HG02610 (cell line): ENCODE measurements around the gene DPH6.

Experiments
- ATAC-seq: cut with Tn5 transposase; IDR thresholded peaks from one replicate; pipeline ENCODE4 v1.9.1; 2021; ENCODE audit warnings: mild to moderate bottlenecking, moderate library complexity; ENCODE audit not compliant: unreplicated experiment

The DPH6 gene

DNA sequence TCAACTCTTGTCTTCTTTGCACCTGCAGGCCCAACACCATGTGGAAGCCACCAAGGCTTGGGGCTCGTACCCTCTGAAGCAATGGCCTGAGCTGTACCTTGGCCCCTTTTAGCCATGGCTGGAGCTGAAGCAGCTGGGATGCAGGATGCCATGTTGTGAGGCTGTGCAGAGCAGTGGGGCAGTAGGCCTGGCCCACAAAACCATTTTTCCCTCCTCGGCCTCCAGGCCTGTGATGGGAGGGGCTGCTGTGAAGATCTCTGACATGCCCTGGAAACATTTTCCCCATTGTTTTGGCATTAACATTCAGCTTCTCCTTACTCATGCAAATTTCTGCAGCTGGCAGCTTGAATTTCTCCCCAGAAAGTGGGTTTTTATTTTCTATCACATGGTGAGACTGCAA, 58.5 kb downstream of the DPH6 start:
- ATAC-seq, result no peak

DNA sequence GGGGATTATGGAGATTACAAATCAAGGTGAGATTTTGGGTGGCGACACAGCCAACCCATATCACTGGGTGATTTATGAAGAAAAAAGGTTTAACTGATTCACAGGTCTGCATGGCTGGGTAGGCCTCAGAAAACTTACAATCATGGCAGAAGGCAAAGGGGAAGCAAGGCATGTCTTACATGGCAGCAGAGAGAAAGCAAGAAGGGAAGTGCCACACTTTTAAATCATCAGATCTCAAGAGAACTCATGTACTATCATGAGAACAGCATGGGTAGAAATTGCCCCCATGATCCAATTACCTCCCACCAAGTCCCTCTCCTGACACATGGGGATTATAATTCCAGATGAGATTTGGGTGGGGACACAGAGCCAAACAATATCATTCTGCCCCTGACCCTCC, 59.7 kb downstream of the DPH6 start:
- no peak for ATAC-seq

DNA sequence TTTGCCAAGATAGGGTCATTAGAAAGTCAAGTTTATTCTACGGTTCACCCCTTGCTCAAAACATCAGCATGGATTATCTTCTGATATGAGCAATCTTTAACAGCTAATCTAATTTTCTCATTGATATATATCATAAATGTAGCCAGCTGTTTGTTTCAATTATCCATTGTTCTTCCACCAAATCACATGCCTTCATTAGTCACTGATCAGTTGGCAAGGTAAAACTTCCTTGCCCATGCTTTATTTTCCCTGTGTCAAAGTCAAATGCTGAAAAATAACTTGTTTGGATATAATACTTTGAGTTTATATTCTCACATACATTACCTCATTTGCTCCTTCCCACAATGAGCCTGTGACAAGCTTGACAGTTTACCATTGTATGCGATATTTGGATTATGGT, 60.6 kb downstream of the DPH6 start:
- no peak for ATAC-seq

DNA sequence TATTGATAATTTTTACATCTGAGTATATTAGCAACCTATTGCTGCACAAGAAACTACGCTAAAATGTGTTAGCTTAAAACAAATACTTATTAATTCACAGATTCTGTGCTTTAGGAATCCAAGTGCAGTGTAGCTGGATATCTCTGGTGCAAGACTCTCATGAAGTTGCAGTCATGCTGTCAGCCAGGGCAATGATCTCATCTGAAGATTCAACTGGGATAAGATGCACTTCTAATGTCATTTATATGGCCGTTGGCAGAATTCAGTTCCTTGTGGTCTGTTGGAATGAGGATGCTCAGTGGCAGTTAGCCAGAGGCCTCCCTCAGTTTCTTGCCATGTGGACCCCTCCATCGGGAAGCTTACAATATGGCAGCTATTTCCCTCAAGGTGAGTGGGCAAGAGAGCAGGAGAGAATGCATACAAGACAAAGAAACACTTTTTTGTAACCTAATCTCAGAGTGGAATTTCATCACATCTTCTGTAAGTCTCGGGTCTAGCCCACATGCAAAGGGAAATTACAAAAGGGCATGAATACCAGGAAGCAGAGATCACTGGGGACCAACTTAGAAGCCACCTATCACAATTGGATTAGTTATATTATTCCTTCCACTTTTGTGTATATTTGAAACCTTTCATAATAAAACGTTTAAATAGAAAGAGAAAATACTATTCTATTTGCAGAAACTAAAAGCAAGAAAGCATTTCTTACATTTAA, 61.6 kb downstream of the DPH6 start:
- no peak for ATAC-seq

- peak; percentile 49 for ATAC-seq
These were observed 64.0 kb downstream of the DPH6 start for GRCh38 chr15:35481992-35482391.

DNA sequence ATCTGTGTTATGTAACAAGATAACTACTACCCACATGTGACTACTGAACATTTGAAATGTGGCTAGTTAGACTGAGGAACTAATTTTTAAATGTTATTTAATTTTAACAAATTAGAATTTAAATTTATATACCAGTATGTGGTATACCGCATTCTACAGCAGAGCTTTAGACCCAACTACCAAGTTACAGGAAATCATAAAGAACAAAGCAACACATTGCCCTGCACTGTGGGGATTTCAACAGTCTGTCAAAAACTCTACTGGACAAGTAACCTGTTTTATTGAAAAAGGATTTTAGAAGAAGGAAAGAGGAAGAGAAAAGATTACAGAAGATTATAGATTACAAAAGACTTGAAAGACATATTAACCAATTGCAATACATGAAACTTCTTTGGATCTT, 64.9 kb downstream of the DPH6 start:
- ATAC-seq, result no peak

DNA sequence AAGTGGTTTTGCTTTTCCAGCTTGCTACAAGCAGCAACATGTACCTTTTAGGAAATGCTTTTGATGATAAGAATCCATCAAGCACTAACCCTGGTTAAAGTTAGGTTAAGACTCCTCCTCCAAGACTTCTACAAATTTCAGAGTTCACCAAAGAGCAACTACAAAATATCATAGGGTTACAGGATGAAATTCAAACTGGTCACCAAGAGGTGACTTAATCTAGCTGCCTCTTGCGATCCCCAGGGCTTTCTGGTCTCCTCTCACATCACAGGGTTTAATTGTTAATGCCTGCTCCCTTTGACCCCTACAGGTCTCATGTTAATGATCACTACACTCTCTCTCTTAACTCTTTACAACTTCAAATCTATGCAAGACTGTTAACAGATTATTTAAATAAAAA, 66.5 kb downstream of the DPH6 start:
- ATAC-seq, result no peak

DNA sequence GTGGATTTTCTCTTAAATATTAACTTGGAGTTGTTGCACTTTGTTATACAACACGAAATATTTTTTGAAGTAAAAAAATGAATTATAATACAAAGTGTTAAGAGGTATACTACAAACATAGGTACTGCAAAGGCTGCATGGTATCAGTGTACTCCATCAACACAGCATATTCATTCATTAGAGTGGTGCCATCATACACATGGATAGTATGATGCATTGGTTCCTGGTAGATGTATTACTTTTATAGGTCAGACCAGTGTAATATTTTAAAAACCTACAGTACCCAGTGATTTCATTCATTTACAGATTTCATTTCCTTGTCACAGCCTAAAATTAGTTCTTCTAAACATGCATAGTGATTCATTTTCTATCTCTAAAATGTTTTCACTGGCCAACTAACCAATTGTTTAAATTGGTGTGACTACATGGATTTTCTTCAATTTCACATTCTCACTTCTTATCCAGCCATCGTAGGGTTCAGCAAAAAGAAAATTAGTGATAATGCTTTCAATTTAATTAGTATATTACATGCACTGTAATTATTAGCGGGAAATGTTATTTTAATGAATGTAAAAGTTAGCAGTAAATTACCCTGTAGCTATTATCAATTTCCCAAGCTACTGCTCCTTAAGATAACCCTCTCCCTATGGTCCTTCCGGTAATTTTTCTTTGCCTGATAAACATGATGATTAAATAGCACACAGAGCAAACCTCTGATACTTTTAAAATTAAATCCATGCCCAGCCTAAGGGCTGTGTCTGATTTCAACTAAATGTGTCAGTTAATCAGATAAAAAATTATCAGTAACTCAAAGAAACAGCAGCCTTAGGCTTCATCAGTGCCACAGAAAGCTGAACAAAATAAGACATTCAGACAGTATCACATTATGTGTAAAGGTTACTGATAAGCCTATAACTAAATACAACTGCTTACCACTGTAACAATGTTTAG, 68.4 kb downstream of the DPH6 start:
- ATAC-seq, result no peak

DNA sequence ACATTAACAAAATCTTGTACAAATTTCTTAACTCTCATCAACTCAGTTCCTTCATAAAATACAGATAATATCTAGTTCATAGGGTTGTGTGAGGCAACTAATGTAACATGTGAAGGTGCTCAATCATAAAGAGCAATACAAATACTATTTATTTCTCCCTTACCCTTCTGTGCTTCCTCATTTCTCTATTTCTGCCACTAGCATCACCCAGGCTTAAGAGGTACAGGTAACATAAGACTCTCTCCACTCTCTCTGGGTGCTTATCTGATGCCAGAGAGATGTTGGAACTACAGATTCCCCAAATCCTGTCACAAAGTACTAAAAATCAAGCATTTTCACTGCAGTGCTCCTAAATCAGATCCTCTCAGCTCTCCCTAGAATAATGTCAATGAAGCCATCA, 74.9 kb downstream of the DPH6 start:
- ATAC-seq, result no peak

DNA sequence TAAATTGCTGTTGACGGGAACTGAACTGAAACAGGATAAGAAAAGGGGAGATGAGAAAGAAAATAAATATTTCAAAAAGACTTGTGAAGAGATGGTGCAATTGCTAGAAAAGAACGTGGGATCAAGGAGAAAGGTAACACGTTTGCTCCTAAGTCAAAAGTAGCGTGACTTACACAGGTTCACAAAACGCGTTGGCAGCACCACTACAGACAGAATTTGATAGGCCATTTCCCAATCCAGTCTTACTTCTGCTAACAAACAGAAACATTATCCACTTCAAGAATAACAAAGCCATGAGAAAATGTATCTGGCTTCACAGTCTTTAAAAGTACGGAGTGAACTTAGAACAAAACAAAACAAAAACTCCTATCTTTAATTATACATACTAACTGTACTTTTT, 75.5 kb downstream of the DPH6 start:
- ATAC-seq, result no peak

DNA sequence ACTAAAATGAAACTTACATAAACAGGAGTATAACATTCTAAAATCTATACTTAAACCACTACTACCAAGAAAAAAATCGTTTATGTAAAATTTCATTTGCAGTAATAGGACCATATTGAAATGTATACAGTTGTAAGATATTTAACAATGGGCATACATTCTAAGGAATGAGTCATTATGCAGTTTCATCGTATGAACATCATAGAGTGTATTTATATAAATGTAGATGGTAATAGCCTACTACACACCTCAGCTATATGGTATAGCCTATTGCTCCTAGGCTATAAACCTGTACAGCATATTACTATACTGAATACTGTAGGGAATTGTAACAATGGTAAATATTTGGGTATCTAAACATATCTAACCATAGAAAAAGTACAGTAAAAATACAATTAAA, 79.5 kb downstream of the DPH6 start:
- ATAC-seq, result no peak

DNA sequence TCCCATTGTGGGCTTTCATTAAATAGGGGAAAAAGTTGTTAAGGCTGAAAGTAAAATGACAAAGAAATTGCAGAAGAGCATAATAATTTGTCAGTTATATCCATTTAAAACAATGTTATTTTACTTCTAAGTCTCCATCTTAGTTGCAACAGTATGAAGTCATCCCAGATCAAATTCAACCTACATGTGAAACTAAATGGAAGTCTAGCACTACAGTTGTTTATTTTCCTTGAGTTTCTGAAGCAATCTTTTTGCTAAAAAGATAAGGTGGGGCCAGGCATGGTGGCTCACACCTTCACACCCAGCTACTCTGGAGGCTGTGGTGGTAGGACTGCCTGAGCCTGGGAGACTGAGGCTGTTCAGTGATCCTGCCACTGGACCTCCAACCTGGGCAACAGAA, 80.2 kb downstream of the DPH6 start:
- no peak for ATAC-seq

- ATAC-seq, result no peak
These were observed 85.3 kb downstream of the DPH6 start for GRCh38 chr15:35460616-35461015.

GRCh38 chr15:35458176-35458856, 87.6 kb downstream of the DPH6 start:
- ATAC-seq, result no peak

- ATAC-seq, result no peak
These were observed 90.8 kb downstream of the DPH6 start for GRCh38 chr15:35455201-35455600.

DNA sequence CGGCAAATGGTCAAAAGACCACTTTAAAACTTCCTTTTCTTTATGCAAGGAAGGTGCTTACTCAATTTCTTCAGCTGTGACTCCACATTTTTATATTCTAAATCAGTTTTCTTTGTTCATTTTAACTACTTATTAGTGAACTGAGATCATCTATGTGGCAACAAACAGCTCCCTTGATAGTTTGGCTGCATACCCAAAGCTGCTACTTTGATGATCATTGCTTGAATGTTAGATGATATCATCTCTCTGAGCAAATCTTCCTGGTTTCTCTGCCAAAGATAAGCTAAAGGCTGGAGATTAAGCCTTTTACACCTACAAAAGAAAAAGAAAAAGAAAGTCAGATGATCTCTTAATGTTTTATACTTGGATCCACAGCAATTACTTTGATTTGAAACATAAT, 95.5 kb downstream of the DPH6 start:
- ATAC-seq, result no peak

DNA sequence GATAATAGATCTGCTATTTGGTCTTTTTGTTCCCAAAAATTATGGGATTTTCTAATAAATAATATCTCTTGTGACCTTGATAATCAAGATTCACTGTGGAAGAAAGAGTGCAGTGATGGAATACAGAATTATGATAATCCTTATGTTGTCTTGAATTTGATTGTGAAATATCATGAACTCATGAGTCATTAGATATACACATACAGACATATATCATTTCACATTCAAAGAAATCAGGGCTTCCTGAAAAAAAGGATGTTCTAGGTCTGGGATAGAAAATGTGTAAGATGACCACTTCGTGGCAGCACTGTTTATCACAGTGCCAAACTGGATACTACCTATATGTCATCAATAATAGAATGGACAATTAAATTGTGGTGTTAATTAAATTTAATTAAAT, 97.7 kb downstream of the DPH6 start:
- no peak for ATAC-seq

- no peak for ATAC-seq
These were observed 100.1 kb downstream of the DPH6 start for GRCh38 chr15:35445891-35446290.

DNA sequence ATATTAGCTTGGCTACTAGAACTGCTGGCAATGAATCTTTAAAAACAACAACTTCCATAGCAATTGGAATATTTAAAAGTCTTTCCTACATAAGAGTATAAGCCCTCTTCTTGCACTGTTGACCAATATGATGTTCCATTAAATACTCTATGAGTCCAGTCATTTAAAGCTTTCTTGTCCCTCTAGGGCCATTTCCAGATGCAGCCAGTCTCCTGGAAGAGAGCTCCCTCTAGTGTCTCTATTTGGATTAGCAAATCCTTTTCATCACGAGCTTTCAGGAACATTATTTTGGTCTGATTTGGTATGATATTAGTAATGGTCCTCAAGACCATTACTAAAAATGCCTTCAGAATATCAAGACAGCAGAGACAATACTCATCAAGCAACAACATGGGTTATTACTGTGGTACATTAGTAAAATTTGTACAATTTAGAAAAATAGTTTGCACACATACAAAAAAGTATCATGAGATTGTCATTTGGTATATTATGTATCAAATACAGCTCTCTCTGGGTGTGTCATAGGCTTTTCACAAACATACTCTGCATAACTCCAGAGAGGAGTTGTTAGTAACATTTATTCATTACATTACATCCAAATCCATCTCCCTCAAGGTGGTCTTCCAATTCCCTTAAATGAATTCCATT, 101.3 kb downstream of the DPH6 start:
- ATAC-seq, result no peak

- ATAC-seq, result no peak
These were observed 102.6 kb downstream of the DPH6 start for GRCh38 chr15:35443376-35443775.

GRCh38 chr15:35442742-35443141, 103.2 kb downstream of the DPH6 start:
- no peak for ATAC-seq
